Nephron progenitor cell (in vitro differentiated cells): ENCODE results near the gene KIF6.

ENCODE experiments used
- DNase-seq: peaks from one replicate; pipeline ENCODE4 v3.0.0; 2021
- H3K27ac Mint-ChIP-seq: 2 replicates; pipeline ENCODE4 v1.8.0; 2021; ENCODE audit warnings: mild to moderate bottlenecking, moderate library complexity, mixed read lengths
- H3K27me3 Mint-ChIP-seq: 2 replicates; pipeline ENCODE4 v1.8.0; 2021; ENCODE audit warnings: mild to moderate bottlenecking, low read depth, mixed read lengths; ENCODE audit not compliant: poor library complexity
- H3K36me3 Mint-ChIP-seq: 2 replicates; pipeline ENCODE4 v1.8.0; 2021; ENCODE audit warnings: low read depth, mixed read lengths
- H3K4me1 Mint-ChIP-seq: 2 replicates; pipeline ENCODE4 v1.8.0; 2021; ENCODE audit warnings: mixed read lengths
- H3K4me3 Mint-ChIP-seq: 2 replicates; pipeline ENCODE4 v1.8.0; 2021; ENCODE audit warnings: mild to moderate bottlenecking, moderate library complexity, mixed read lengths
- H3K9me3 Mint-ChIP-seq: 2 replicates; pipeline ENCODE4 v1.8.0; 2021; ENCODE audit warnings: mild to moderate bottlenecking, moderate library complexity, mixed read lengths
- TF ChIP-seq, protein P1 (sequence below): fragments of 200-600 bp; sonication (generic); IDR thresholded peaks from 2 replicates; pipeline ENCODE4 v1.5.0; 2021; ENCODE audit warnings: antibody characterized with exemption

Gene KIF6

DNA sequence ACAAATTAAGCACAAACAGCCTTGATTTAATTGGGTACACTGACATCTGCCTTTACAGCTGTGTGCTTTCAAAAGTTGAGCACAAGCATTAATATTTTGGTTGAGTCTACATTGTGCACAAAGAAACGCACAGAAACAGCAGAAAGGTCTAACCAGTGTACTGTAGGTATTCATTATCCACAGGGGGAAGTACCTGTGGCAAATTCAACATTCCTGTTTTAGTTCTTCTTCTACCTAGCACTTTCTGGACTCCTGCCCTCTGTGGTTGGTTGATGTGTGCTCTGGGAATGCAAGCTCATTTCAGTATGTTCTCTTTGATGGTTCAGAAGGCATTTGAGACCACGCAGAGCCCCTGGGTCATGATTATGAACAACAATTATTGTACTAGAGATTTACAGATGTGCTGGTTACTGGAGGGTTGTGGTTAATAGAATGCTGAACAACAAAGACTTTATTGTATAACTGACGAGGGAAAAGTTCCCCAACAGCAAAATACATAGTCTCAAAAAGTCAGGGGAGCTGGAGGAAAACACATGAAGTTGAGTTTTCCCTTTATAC, 40.4 kb upstream of the KIF6 start:
- H3K27ac Mint-ChIP-seq = no peak overlapping the region
- no peak overlapping the region for H3K4me3 Mint-ChIP-seq
- TF ChIP-seq, protein P1, sequence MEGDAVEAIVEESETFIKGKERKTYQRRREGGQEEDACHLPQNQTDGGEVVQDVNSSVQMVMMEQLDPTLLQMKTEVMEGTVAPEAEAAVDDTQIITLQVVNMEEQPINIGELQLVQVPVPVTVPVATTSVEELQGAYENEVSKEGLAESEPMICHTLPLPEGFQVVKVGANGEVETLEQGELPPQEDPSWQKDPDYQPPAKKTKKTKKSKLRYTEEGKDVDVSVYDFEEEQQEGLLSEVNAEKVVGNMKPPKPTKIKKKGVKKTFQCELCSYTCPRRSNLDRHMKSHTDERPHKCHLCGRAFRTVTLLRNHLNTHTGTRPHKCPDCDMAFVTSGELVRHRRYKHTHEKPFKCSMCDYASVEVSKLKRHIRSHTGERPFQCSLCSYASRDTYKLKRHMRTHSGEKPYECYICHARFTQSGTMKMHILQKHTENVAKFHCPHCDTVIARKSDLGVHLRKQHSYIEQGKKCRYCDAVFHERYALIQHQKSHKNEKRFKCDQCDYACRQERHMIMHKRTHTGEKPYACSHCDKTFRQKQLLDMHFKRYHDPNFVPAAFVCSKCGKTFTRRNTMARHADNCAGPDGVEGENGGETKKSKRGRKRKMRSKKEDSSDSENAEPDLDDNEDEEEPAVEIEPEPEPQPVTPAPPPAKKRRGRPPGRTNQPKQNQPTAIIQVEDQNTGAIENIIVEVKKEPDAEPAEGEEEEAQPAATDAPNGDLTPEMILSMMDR = no peak
- peaks cover 19% of the 10 kb centered on the region for H3K27me3 Mint-ChIP-seq
- H3K9me3 Mint-ChIP-seq = peaks cover 4% of the 10 kb centered on the region
- H3K36me3 Mint-ChIP-seq = no peaks in the 10 kb centered on the region
- no peaks in the 10 kb centered on the region for H3K4me1 Mint-ChIP-seq
- no peak for DNase-seq

DNA sequence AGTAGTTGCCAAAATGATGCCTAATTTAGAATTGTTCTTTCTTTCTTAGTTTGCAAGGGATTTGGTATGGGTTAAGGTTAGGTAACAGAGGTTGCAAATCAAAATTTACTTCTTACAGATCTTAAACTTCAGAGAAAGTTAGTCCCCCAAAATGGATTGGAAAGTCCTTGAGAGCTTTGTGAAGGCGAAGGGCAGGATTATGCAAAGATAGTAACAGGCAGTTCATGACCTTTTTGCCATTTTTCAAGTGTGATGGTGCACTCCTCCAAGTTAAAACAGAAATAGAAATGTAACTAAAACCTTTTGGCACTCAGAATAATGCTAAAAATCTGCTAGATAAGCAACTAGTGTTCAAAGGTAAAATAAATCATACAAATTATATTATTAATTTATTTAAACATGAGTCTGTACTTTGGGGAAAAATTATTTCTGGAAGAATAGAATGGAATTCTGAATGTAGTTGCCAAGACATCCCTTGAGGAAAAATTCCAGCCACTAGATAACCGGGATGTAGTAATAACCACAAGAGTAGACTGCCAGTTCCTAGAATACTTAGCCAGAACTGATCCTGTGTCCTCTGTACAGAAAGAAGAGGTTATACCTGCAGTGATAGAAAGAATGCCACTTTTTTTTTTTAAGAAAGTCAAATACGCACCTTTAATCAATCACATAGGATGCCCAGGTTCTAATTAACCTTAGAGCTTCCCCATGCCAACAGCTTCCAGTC, 35.2 kb upstream of the KIF6 start:
- Mint-ChIP-seq H3K36me3 (no peaks in the 10 kb centered on the region), H3K4me3 (no peak overlapping the region), H3K4me1 (no peaks in the 10 kb centered on the region), H3K9me3 (no peaks in the 10 kb centered on the region), H3K27me3 (peaks cover 18% of the 10 kb centered on the region), H3K27ac (no peak overlapping the region)
- TF ChIP-seq, protein P1 = no peak
- no peak for DNase-seq

DNA sequence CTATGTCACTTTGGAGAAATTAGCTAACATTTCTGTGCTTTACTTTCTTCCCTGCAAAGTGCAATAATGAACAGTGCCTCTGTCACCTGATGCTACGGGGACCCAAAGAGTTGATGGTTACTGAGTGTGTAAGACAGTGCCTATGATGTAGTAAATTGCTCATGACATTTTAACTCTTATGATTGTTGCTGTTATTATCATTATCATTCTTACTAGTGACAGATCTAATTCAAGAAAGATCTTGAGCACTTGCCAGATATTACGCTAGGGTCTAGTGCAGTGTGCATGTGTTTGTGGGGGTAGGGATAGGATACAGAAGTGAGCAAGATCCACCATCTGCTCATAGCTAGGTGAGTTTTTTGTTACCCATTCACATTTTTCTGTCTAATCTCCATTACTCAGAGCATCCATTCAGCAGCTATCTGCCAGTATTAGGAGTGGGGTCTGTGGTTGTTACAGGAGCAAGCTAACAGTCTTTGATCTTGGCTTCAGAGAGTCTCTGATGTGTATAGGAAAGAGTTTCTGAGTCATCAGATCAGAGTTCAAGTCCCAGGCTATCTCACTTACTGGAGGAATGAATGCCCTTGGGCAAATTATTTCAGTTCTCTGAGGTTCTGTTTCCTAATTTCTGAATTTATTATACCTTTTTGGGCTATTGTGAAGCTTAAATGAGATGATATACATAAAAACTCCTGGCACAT, 33.8 kb upstream of the KIF6 start:
- no peak overlapping the region for H3K4me3 Mint-ChIP-seq
- peaks cover 5% of the 10 kb centered on the region for H3K4me1 Mint-ChIP-seq
- no peaks in the 10 kb centered on the region for H3K36me3 Mint-ChIP-seq
- TF ChIP-seq, protein P1 = no peak
- H3K9me3 Mint-ChIP-seq = peaks cover 4% of the 10 kb centered on the region
- peaks cover 18% of the 10 kb centered on the region for H3K27me3 Mint-ChIP-seq
- no peak overlapping the region for H3K27ac Mint-ChIP-seq
- no peak for DNase-seq

DNA sequence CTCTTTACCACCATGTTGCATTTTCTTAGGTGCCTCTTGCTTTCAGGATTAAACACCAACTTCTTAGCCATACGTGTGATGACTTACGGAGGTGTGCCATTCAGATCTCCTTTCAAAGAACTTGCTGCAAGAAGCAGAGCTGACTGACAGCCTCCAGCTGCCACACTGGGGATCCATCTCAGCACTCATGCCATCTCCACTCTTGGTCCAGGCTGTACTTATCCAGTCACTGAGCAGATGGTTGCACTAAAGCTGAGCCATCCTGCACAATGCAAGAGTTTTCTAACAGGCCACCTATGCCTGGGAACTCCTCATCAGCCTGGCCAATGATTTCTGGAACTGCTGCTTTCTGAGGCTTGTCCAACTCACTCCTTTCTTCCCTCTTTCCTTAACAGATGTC, 31.4 kb upstream of the KIF6 start:
- Mint-ChIP-seq H3K36me3 (no peaks in the 10 kb centered on the region), H3K4me1 (peaks cover 5% of the 10 kb centered on the region), H3K4me3 (no peak overlapping the region), H3K27me3 (peaks cover 6% of the 10 kb centered on the region), H3K27ac (no peak overlapping the region), H3K9me3 (peaks cover 4% of the 10 kb centered on the region)
- no peak for DNase-seq
- TF ChIP-seq, protein P1 = no peak

DNA sequence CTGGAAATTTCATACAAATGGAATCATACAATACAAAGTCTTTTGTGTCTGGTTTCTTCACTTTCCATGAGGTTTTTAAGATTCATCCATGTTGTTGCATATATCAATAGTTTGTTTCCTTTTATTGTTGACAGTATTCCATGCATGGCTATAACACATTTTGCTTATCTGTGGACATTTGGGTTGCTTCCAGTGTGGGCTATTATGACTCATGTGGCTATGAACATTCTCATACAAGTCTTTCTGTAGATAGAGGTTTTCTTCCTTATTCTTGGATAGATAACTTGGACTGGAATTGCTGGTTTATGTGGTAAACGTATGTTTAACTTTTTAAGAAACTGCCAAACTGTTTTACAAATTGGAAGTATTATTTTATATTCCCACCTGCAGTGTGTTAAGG, 30.0 kb upstream of the KIF6 start:
- no peak for DNase-seq
- peaks cover 4% of the 10 kb centered on the region for H3K9me3 Mint-ChIP-seq
- no peaks in the 10 kb centered on the region for H3K36me3 Mint-ChIP-seq
- TF ChIP-seq, protein P1 = no peak
- peaks cover 5% of the 10 kb centered on the region for H3K4me1 Mint-ChIP-seq
- H3K4me3 Mint-ChIP-seq = no peak overlapping the region
- H3K27ac Mint-ChIP-seq = no peak overlapping the region
- peaks cover 6% of the 10 kb centered on the region for H3K27me3 Mint-ChIP-seq
